Right hindlimb (tissue), 1 donor: ENCODE measurements around the gene FZD10.

Experiments
- DNase-seq: peaks from one replicate; pipeline ENCODE4 v3.0.0-alpha.2; 2018

The FZD10 gene

DNA sequence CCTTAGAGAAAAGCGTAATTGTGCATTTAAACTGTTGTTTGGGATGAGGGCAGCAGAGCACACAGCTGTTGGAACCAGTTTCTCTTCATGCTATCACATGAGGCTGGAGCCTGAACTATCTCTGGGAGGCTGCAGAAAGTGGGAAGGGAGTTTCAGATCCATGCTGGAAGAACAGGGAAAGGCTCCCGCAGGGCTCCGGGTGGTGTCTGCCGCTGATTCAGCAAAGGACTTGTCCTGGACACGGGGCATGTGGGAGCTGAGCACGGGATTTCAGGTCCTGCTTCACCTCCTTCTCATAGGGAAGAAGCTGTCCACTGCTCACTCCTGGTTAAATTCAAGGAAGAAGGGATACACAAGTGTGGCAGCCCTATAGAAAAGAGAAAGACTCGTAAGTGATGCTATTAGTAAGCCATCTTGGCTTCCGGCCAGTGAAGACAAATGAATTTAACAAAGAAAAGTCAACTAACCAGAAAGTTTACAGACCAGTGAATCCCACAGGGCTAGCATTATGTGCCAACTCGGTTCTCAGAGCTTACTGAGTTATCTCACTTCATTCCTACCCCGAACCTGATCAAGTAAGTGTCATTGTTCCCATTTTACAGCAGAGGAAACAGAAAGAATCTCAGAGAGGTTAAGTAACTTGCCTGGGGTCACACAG lies 6.7 kb upstream of the FZD10 start:
- DNase-seq = no peak

DNA sequence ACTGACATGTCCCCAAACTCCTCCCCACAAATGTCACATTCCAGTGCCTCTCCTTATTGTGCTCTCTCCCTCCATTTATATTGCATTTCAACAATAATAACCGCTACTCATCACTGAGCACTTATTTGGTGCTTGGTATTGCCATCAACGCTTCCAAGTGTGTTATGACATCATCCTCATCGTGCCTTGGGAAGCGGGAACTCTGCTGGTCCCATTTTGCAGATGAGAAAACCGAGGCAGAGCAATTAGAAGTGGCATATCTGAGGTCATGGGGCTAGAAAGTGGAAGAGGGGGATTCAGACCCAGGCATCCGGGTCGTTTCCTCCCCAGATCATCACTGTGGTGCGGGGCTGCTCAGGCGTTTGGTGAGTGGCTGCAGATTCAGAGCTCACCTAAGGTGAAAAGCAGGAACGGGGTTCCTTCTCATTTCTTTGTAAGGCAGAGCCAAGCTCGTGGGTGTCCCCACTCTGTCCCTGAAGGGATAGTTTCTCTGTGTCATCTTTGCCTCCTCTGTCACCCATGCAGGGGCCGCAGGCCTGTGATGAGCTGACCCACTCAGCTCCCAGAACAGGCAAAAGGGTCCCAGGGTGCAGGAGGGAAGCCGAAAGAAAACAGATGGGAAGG lies 5.5 kb upstream of the FZD10 start:
- no peak for DNase-seq

DNA sequence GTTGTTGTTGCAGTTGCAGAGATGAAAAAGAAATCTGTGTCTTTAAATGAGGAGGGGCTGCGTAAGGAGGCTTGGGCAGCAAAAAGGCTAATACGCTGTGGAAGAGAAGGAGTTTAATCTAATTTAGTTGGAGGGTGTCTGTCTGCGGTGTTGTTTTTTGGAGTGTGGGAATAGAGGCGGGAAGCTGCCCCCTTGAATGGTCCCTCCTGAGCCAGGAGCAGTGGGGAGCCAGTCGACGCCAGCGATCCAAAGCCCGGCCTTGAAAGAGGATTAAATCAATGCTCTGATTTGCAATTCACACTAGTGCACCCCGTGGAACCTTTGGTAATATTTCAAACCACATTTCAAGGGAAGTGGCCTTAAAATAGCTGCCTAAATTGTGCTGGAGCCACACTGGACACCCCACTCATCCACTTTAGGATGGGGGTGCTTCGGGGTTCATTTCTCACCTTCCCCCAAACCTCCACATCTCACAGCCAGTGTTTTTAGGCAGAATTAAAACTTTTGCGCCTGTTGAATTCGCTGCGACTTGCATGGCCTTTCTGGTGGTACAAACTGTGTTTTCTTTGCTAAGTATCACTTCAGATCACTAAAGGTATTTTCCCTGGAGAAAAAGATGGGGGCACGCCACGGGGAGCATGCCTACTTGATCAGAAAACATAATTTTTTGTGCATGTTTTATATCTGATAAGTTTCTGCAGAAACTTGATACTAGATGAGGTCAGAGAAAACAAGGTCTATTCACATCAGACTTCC lies 4.1 kb upstream of the FZD10 start:
- no peak for DNase-seq

DNA sequence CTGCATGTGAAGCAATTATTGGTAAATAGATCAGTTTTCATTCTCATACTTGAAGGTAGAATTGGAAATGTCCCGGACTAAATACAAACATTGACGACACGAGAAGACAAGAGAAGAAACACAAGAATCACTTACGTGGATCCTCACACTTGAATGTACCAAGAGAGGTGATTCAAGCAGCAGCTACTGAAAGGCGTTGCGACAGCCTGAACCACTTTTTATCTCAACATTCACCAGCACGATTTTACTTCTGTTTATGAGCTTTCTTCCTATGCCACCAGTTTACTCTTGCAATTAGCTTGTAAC lies 3.6 kb upstream of the FZD10 start:
- DNase-seq = no peak

DNA sequence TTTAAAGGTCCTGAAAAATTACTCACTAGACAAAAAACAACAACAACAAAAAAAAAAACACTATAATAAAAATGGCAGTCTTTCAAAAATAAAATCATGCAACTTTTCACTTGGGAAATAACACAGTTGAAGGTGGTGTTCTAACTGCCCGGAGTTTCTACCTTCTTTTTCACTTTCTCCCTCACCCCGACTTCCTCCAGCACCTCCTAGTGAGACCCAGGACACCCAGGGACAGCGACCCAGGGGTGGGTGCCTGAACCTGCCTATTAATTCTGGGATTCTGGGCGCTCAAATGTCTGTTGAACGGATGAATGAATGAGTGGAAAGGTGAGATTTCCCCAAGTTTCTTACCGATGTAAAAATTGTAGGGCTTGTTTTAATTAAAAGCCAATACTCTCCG lies 2.0 kb upstream of the FZD10 start:
- no peak for DNase-seq

DNA sequence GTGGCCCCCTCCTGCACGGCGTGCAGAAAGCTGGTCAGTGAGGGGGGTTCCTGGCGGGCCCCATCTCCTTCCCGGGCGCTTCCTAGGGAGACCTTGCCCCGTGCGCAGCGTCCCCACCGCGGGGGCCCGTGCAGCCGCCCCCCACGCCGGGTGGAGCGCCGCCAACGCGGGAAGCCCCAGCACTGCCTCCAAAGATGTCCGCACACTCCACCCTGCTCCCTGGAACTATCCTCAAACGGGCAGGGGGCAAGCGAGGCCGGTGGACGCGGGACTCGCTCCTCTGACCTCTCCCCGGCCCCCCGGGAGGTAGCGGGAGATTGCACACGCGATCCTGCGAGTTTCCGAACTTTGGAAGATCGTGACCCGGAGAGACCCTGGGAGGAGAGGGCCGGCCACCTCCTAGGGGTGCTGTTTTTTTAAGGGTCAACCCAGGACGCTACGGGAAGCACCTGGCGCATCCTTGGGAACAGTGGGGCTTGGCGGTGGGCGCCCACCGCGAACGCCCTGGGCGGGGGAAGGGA lies 1.5 kb upstream of the FZD10 start:
- no peak for DNase-seq

DNA sequence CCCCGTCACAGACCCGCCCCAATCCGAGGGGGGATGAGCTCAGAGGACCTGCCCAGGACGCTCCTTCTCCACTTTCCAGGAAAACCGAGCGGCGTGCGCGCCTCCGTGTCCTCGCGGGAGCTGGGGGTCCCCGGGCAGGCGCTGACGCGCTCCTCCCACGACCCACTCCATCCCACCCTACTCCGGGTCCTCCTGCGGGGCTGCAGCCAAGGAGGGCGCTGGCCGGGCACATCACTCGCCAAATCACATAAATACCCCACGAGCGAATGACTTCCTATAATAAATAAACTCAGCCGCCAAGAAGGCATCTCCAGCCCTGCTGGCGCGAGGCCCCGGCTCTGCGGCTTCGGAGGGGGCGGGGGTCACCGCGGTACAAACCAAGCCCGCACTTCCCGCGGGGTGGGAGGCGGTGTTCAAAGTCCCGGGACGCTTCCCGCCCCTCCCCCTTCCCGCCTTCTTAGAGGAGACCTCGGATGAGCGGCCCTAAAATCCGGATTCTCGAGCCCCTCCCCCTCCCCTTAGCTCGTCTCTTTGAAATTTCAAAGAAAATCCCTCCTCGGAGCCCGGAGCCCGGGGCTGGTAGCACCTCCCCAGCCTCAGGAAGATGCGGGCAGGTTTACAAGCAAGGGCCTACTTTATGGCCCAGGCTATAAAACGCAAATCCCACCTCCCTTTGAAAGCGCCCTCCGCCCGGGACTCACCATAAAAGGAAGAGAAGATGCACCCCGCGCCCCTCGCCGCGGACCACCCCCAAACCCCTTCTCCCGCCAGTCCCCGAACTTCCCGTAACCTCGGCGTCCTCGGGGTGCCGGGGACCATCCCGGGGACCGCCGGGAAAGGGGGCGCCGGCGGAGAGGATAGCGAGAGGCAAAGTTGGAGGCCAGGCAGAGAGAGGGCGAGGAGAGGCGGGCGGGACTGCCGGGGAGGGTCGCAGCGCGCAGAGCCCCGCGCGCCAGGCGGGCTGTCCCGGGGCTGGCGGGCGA lies 712 bp upstream of the FZD10 start:
- peak; percentile 62 for DNase-seq

DNA sequence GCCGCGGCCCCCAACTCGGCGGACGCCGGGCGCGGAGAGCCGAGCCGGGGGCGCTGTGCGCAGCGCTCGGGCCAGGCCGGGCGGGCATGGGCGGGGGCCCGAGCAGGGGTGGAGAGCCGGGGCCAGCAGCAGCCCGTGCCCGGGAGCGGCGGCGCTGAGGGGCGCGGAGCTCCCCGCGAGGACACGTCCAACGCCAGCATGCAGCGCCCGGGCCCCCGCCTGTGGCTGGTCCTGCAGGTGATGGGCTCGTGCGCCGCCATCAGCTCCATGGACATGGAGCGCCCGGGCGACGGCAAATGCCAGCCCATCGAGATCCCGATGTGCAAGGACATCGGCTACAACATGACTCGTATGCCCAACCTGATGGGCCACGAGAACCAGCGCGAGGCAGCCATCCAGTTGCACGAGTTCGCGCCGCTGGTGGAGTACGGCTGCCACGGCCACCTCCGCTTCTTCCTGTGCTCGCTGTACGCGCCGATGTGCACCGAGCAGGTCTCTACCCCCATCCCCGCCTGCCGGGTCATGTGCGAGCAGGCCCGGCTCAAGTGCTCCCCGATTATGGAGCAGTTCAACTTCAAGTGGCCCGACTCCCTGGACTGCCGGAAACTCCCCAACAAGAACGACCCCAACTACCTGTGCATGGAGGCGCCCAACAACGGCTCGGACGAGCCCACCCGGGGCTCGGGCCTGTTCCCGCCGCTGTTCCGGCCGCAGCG lies 639 bp downstream of the FZD10 start:
- DNase-seq = no peak

DNA sequence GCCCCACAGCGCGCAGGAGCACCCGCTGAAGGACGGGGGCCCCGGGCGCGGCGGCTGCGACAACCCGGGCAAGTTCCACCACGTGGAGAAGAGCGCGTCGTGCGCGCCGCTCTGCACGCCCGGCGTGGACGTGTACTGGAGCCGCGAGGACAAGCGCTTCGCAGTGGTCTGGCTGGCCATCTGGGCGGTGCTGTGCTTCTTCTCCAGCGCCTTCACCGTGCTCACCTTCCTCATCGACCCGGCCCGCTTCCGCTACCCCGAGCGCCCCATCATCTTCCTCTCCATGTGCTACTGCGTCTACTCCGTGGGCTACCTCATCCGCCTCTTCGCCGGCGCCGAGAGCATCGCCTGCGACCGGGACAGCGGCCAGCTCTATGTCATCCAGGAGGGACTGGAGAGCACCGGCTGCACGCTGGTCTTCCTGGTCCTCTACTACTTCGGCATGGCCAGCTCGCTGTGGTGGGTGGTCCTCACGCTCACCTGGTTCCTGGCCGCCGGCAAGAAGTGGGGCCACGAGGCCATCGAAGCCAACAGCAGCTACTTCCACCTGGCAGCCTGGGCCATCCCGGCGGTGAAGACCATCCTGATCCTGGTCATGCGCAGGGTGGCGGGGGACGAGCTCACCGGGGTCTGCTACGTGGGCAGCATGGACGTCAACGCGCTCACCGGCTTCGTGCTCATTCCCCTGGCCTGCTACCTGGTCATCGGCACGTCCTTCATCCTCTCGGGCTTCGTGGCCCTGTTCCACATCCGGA lies 1.4 kb downstream of the FZD10 start:
- no peak for DNase-seq

DNA sequence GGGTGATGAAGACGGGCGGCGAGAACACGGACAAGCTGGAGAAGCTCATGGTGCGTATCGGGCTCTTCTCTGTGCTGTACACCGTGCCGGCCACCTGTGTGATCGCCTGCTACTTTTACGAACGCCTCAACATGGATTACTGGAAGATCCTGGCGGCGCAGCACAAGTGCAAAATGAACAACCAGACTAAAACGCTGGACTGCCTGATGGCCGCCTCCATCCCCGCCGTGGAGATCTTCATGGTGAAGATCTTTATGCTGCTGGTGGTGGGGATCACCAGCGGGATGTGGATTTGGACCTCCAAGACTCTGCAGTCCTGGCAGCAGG lies 1.9 kb downstream of the FZD10 start:
- DNase-seq = no peak

DNA sequence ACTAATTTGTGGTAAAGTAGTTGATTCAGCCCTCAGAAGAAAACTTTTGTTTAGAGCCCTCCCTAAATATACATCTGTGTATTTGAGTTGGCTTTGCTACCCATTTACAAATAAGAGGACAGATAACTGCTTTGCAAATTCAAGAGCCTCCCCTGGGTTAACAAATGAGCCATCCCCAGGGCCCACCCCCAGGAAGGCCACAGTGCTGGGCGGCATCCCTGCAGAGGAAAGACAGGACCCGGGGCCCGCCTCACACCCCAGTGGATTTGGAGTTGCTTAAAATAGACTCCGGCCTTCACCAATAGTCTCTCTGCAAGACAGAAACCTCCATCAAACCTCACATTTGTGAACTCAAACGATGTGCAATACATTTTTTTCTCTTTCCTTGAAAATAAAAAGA lies 2.7 kb downstream of the FZD10 start:
- no peak for DNase-seq

DNA sequence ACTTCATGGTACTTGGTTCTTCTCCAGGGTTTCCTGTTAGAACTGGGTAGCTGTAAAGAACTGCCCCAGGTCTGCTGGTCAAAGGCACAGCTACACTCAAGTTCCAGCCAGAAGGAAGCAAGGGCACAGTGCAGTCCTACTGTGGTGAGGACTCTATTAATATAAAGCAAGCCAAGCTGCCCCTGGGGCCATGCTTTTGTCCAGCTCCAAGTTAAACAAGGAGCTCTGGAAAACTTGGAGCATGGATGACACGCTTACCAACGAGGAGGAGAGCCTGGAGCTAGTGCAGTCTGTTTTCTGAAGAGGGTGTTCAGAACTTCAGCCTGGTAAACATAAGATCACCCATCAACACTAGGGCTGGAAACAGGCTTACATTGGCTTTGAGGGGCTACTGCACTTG lies 4.0 kb downstream of the FZD10 start:
- no peak for DNase-seq

DNA sequence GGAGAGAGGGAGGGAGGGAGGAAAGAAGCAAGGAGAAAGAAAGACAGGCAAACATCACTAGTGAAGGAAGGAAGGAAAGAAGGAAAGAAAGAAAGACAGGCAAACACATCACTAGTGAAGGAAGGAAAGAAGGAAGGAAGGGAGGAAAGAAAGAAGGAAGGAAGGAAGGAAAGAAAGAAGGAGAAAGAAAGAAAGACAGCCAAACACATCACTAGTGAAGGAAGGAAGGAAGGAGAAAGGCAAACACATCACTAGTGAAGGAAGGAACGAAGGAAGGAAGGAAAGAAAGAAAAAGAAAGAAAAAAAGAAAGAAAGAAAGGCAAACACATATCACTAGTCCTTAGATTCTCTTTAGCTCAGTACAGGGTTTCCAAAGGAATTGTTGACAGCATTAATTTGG lies 5.3 kb downstream of the FZD10 start:
- DNase-seq = no peak

DNA sequence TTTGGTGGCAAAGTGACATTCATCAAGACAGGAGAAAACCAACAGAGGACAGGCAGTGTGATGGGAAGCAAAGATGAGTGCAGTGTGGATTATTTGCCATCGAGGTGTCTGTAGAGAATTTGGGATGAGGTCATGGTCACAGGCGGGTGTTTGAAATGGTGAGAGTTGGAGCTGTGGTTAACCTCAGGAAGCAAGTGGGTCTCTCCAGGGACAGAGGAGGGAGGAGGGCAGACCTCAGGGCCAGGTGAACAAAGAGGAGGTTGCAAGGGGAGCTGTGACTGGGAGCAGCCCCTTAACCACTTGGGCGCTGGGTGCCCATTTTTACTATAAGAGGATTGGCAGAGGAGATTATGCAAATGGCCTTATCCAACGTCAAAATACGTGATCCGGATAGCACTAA lies 7.0 kb downstream of the FZD10 start:
- DNase-seq = no peak

DNA sequence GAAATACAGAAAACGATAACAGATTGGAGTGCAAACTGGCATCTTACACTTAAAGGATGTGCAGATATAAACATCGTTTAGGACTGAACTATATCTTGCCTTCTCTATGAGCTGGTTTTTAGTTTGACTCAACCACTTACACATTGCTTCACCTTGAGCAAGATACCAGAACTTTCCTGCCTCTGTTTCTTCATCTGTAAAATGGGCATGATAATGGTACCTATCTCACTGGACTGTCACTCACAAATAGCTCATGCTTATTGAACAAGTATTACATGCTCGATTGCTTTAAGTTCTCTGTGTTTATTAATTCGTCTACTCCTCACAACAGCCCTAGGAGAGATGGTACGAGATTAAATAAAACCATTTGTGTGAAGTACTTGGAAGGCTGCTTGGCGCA lies 7.7 kb downstream of the FZD10 start:
- no peak for DNase-seq

DNA sequence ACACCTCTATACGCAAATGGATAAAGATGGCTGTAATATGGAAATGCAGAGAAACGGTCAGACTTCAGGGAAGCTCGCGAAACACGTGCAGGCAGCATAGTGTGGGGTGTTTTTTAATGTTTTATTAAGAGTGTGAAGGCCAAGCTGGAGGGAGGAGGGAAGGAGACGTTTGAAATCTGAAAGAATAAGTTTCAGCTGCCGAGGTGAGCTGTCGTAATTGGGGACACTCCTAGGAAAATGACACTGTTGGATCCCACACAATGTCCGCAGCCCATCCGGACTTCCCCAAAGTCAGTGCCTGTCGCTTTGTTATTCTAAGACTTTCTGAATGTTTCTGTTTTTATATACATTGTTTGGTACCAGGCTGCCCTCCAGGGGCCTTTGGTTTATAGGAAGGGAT lies 8.3 kb downstream of the FZD10 start:
- DNase-seq = no peak

DNA sequence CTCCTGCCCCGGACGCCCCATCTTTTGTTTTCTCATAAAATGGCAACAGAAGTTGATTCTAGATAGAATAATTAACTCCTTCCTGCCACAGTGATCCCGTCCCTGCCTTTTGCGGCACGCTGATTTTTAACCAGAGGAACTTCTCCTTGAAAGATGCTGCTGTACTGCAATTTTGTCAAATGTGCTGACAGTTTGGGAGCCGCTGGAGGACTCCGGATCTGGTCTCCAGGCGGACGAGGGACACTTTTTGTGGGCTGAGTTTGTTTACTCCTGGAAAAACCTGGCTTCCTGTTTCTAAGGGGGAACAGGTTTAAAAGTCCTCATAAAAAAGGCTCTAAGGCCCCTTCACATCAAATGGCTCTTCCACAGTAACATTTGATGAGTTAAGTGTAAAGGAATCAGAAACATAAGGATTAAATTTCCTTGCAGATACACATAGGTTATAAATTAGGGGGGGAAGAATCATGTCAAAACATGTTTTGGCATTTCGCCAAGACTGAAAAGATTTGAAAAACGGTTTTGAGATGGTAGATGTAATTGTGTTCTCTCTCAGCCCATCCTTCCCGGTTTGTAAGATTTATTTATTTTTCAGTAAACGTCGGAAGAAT lies 15.5 kb downstream of the FZD10 start:
- no peak for DNase-seq

DNA sequence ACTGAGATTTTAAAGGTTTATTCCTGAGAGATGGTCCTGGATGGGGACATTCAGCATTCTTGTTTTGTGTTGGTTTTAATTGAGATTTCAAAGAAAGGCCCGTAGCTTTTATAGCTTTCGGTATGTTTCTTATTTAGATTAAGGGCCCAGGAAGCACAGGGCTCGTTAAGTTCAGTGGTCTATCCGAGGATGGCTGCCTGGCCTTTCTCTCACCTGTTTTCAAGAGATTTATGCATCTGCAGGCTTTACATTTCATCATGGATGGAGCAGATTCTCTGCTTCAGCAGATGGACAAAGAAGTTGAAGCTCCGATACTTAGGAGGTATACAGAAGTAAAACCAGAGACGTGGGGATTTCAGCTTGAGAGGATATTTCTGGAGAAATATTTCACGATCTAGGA lies 16.0 kb downstream of the FZD10 start:
- DNase-seq = no peak

DNA sequence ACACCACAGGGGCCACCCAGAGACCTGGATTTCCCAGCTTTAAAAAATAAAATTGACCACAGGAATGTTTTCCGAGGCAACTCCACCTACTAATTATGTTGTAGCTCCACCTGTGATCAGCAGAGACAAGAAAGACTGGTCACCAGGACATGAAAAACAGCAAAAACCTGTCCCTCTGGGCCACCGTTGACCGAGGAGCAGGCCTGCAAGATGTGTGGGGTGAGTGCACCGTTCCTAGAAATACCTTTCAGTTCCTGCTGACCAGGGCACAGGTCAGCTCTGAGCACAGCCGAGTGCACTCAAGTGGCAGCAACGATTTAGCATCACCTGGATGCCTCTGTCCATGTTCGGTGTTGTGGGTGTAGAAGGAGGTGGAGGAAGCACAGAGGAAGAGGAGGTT lies 16.9 kb downstream of the FZD10 start:
- no peak for DNase-seq

DNA sequence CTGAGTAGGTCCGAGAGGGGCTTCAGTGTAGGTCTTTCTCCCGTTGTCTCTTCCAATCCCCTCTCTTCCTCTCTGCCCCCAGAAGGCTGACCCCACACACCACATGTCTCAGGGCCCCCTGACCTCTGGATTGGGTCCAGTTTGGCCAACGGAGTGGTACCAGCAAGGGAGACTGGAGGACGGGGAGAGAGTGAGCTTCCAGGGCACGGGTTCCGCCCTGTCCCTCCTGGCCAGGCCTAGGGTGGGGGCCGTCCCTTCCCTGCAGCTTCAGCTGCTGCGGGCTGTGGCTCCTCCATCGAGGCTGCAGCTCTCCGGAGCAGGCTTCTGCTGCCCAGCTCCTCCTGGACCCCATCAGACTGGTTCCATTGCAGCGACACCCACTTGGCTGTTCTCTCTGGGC lies 17.4 kb downstream of the FZD10 start:
- no peak for DNase-seq

DNA sequence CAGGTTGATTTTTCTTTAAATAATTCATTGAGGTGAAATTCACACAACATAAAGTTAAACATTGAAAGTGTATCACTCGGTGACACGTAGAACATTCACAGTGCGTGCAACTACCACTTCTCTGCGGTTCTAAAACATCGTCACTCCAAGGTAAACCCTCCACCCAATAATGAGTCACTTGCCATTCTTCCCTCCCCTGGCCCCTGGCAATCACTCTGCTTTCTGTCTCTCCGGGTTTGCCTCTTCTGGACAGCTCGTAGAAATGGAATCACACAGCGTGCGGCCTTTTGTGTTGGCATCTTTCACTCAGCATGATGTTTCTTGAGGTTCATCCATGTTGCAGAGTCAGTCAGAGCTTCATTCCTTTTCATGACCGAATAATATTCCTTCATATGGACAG lies 18.9 kb downstream of the FZD10 start:
- no peak for DNase-seq
